Measurements from ENCODE around the gene COL4A5. TPM values are rescaled to one million over a fixed set of nuclear protein-coding genes. Genes with fewer than 3 reads are reported as not detected.

COL4A5 gene
- total and polyA plus RNA-seq, 2 donors (not counting 3 experiments of a cell fraction or from before 2014, with no cell fraction given) = 15.4 to 28.8 TPM

- H4K20me1 ChIP-seq (replicated peaks; ENCODE audit: control insufficient read depth, extremely low read depth, insufficient read depth, low read length) = no peaks in the 10 kb centered on the region
- no peaks in the 10 kb centered on the region for H3K79me2 ChIP-seq (ENCODE audit: control insufficient read depth, insufficient read depth, low read length)
- FAIRE-seq (no peak), DNase-seq (ENCODE audit: low read depth, low spot score) (no peak)
- H3K27me3 ChIP-seq (ENCODE audit: control insufficient read depth in 2 of 2, insufficient read depth in 2 of 2, low read length in 2 of 2) = no peaks in the 10 kb centered on the region
- no peaks in the 10 kb centered on the region for H3K9me3 ChIP-seq (replicated peaks; ENCODE audit: control insufficient read depth, insufficient read depth, low read length)
- no peak overlapping the region for H3K9ac ChIP-seq (replicated peaks; ENCODE audit: extremely low read depth, insufficient read depth, low read length)
- H3K4me1 ChIP-seq (ENCODE audit: control insufficient read depth, extremely low read depth, insufficient read depth, low read length) = peaks cover 5% of the 10 kb centered on the region
- no peak overlapping the region for H3K4me3 ChIP-seq (replicated peaks in 1 of 3; ENCODE audit: insufficient read depth in 1 of 3, low read depth in 1 of 3, low read length in 3 of 3)
- no peak for TF ChIP-seq POLR2A (IDR thresholded peaks at IDR 0.05; ENCODE audit: low read depth, low read length)
- no peak for TF ChIP-seq POLR2AphosphoS5 (IDR thresholded peaks at IDR 0.05; ENCODE audit: insufficient read depth, low read depth, low read length)
- H3K4me2 ChIP-seq (ENCODE audit: insufficient read depth, low read length) = no peak overlapping the region
- no peak overlapping the region for H3K27ac ChIP-seq (ENCODE audit: insufficient read depth, low read depth, low read length)
- intact Hi-C loops (cut with micrococcal nuclease) = no loop called here
- no peaks in the 10 kb centered on the region for H3K36me3 ChIP-seq (ENCODE audit: control insufficient read depth in 2 of 2, extremely low read depth in 1 of 2, insufficient read depth in 2 of 2, low read length in 2 of 2)
- no peak overlapping the region for H2AFZ ChIP-seq (ENCODE audit: low read depth, low read length)
- ChIA-PET POLR2A (no interaction called here), CTCF (no interaction called here)
- H3K9me1 ChIP-seq (replicated peaks; ENCODE audit: control insufficient read depth, extremely low read depth, insufficient read depth, low read length) = no peaks in the 10 kb centered on the region
- dilution Hi-C loops (cut with MboI; ENCODE audit: extremely low pct_ligation_motif_present, low sequenced_read_pairs) = no loop called here
- BruUV-seq (replicated peaks) = no TSS peak
Observed at GRCh38 chrX:108417257-108417656, 22.4 kb upstream of the COL4A5 start.

- H3K79me2 ChIP-seq (ENCODE audit: control insufficient read depth, insufficient read depth, low read length) = no peaks in the 10 kb centered on the region
- no peak for FAIRE-seq
Observed at GRCh38 chrX:108419401-108419800, 20.2 kb upstream of the COL4A5 start.

More at GRCh38 chrX:108419401-108419800, 20.2 kb upstream of the COL4A5 start:
- no peak for DNase-seq (ENCODE audit: low read depth, low spot score)
- no peak overlapping the region for H3K27ac ChIP-seq (ENCODE audit: insufficient read depth, low read depth, low read length)
- peaks cover 5% of the 10 kb centered on the region for H3K4me1 ChIP-seq (ENCODE audit: control insufficient read depth, extremely low read depth, insufficient read depth, low read length)
- ChIA-PET POLR2A (no interaction called here), CTCF (no interaction called here)
- intact Hi-C loops (cut with micrococcal nuclease) (no loop called here), dilution Hi-C loops (cut with MboI; ENCODE audit: extremely low pct_ligation_motif_present, low sequenced_read_pairs) (no loop called here)
- no TSS peak for BruUV-seq (replicated peaks)
- no peaks in the 10 kb centered on the region for H3K27me3 ChIP-seq (ENCODE audit: control insufficient read depth in 2 of 2, insufficient read depth in 2 of 2, low read length in 2 of 2)
- H4K20me1 ChIP-seq (replicated peaks; ENCODE audit: control insufficient read depth, extremely low read depth, insufficient read depth, low read length) = no peaks in the 10 kb centered on the region
- H2AFZ ChIP-seq (ENCODE audit: low read depth, low read length) = no peak overlapping the region
- no peak overlapping the region for H3K4me2 ChIP-seq (ENCODE audit: insufficient read depth, low read length)
- H3K36me3 ChIP-seq (ENCODE audit: control insufficient read depth in 2 of 2, extremely low read depth in 1 of 2, insufficient read depth in 2 of 2, low read length in 2 of 2) = no peaks in the 10 kb centered on the region
- TF ChIP-seq EZH2 (IDR thresholded peaks at IDR 0.05; ENCODE audit: borderline replicate concordance, low read depth, low read length, severe bottlenecking) = no peak
- no peak for TF ChIP-seq JUN (IDR thresholded peaks at IDR 0.05; ENCODE audit: borderline replicate concordance, insufficient read depth, insufficient read length, low read depth)
- no peak for TF ChIP-seq GATA2 (IDR thresholded peaks at IDR 0.05; ENCODE audit: insufficient read depth, insufficient read length, low read depth, low read length)
- no peak for TF ChIP-seq MAX (IDR thresholded peaks at IDR 0.05; ENCODE audit: insufficient read depth, insufficient read length)
- TF ChIP-seq POLR2AphosphoS5 (IDR thresholded peaks at IDR 0.05; ENCODE audit: insufficient read depth, low read depth, low read length) = no peak
- no peak for TF ChIP-seq POLR2A (IDR thresholded peaks at IDR 0.05; ENCODE audit: low read depth, low read length)
- TF ChIP-seq CTCF (IDR thresholded peaks at IDR 0.05; ENCODE audit: extremely low read depth in 1 of 2, insufficient read depth in 1 of 2, low read depth in 1 of 2, low read length in 2 of 2) = no peak
- TF ChIP-seq FOS (IDR thresholded peaks at IDR 0.05; ENCODE audit: borderline replicate concordance, insufficient read depth, low read length) = no peak
- TF ChIP-seq MYC (IDR thresholded peaks at IDR 0.05; ENCODE audit: low read depth, low read length) = no peak
- H3K9me1 ChIP-seq (replicated peaks; ENCODE audit: control insufficient read depth, extremely low read depth, insufficient read depth, low read length) = no peaks in the 10 kb centered on the region
- H3K4me3 ChIP-seq (replicated peaks in 1 of 3; ENCODE audit: insufficient read depth in 1 of 3, low read depth in 1 of 3, low read length in 3 of 3) = no peak overlapping the region
- no peaks in the 10 kb centered on the region for H3K9me3 ChIP-seq (replicated peaks; ENCODE audit: control insufficient read depth, insufficient read depth, low read length)
- H3K9ac ChIP-seq (replicated peaks; ENCODE audit: extremely low read depth, insufficient read depth, low read length) = no peak overlapping the region
